AG04449 (cell line): Measurements from ENCODE around the gene COMMD10.

Experiments
- CTCF ChIA-PET: fragments of 350-600 bp; formaldehyde crosslinking; extraction: SDS; loops from one replicate; lab custom pipeline; 2021; ENCODE audit warnings: antibody characterized with exemption; lab: Yijun Ruan, JAX
- POLR2A ChIA-PET: fragments of 400-600, 350-600 bp; formaldehyde crosslinking; extraction: SDS; loops from one replicate; lab custom pipeline; 2020; ENCODE audit warnings: antibody characterized with exemption, inconsistent platforms; lab: Yijun Ruan, JAX
- DNase-seq: peaks from one replicate; pipeline ENCODE4 v3.0.0-alpha.2; 2010; ENCODE audit warnings: low read depth, low spot score
- H3K4me3 ChIP-seq: 2 replicates; pipeline ENCODE4 v1.5.1; 2011; ENCODE audit warnings: low read depth, mild to moderate bottlenecking, control low read depth, low read length
- CTCF ChIP-seq: IDR thresholded peaks from one replicate; pipeline ENCODE4 v1.5.1; 2011; ENCODE audit warnings: mild to moderate bottlenecking, moderate library complexity, low read length, control low read depth, inconsistent platforms; ENCODE audit not compliant: insufficient read depth; ENCODE audit errors: missing control alignments

COMMD10 gene

GRCh38 chr5:116144103-116144502 lies 59.3 kb downstream of the COMMD10 start:
- no peak overlapping the region for H3K4me3 ChIP-seq
- CTCF ChIA-PET: interaction anchor here (1.6 kb wide), 1 partner anchor 75 kb away, joined by 3 read pairs; no protein-coding TSS in a partner anchor
- POLR2A ChIA-PET: no interaction called here
- no peak for DNase-seq
- no peak for TF ChIP-seq CTCF

- no peak overlapping the region for H3K4me3 ChIP-seq
- no peak for DNase-seq
- no peak for TF ChIP-seq CTCF
- POLR2A ChIA-PET: no interaction called here
- CTCF ChIA-PET: no interaction called here
Observed at GRCh38 chr5:116144991-116145390, 60.2 kb downstream of the COMMD10 start.

- no peak for DNase-seq
- ChIA-PET CTCF (no interaction called here), POLR2A (no interaction called here)
- TF ChIP-seq CTCF: no peak
- no peak overlapping the region for H3K4me3 ChIP-seq
Observed at GRCh38 chr5:116145416-116145815, 60.6 kb downstream of the COMMD10 start.

- no peak for DNase-seq
- no peak for TF ChIP-seq CTCF
- ChIA-PET POLR2A (no interaction called here), CTCF (interaction anchor here (1.4 kb wide), 1 partner anchor 15 kb away, joined by 4 read pairs; no protein-coding TSS in a partner anchor)
- no peak overlapping the region for H3K4me3 ChIP-seq
Observed at GRCh38 chr5:116152169-116152568, 67.3 kb downstream of the COMMD10 start.

- DNase-seq: no peak
- ChIA-PET CTCF (interaction anchor here (1.4 kb wide), 1 partner anchor 16 kb away, joined by 4 read pairs; no protein-coding TSS in a partner anchor), POLR2A (no interaction called here)
- no peak for TF ChIP-seq CTCF
- no peak overlapping the region for H3K4me3 ChIP-seq
Observed at GRCh38 chr5:116153687-116154174, 68.9 kb downstream of the COMMD10 start.

GRCh38 chr5:116154252-116154651 lies 69.4 kb downstream of the COMMD10 start:
- no peak for TF ChIP-seq CTCF
- ChIA-PET CTCF (no interaction called here), POLR2A (no interaction called here)
- DNase-seq: no peak
- H3K4me3 ChIP-seq: no peak overlapping the region
